ENCODE measurements around the gene UBA7. TPM values are rescaled to one million over a fixed set of nuclear protein-coding genes. Genes with fewer than 3 reads are reported as not detected.
"Not testable (repeated sequence)": the region's sequence is repeated elsewhere in the genome, so short reads cannot be mapped to it uniquely, and the experiment has no call there.

Gene UBA7
- total RNA-seq, 2 donors from 2014 or later = 89.5 to 105 TPM

- peaks cover 23 to 30% of the 10 kb centered on the region in 2 donors for H3K4me1 Mint-ChIP-seq (ENCODE audit: low read depth in 2 of 2)
- DNase-seq (ENCODE audit: low spot score) (no peak), ATAC-seq (peak; percentile 67 to 70)
Measured at GRCh38 chr3:49785565-49786356, 28.0 kb downstream of the UBA7 start.

GRCh38 chr3:49782277-49782676 is 31.5 kb downstream of the UBA7 start:
- DNase-seq (ENCODE audit: low spot score); H3K4me3 Mint-ChIP-seq; H3K27ac Mint-ChIP-seq; ATAC-seq; H3K36me3 Mint-ChIP-seq; H3K9me3 Mint-ChIP-seq; H3K27me3 Mint-ChIP-seq: not testable (repeated sequence)
- peaks cover 33 to 34% of the 10 kb centered on the region in 2 donors for H3K4me1 Mint-ChIP-seq (ENCODE audit: low read depth in 2 of 2)

More at GRCh38 chr3:49785565-49786356, 28.0 kb downstream of the UBA7 start:
- Mint-ChIP-seq H3K27me3 (peaks cover 5 to 7% of the 10 kb centered on the region in 2 donors), H3K4me3 (peak overlapping the region; percentile 95), H3K36me3 (no peaks in the 10 kb centered on the region), H3K9me3 (no peaks in the 10 kb centered on the region), H3K27ac (peak overlapping the region; percentile 71 to 93)

- H3K27ac Mint-ChIP-seq = no peak overlapping the region
- no peak for DNase-seq (ENCODE audit: low spot score)
Measured at GRCh38 chr3:49781415-49782199, 32.1 kb downstream of the UBA7 start.

GRCh38 chr3:49780975-49781365 is 32.8 kb downstream of the UBA7 start:
- ATAC-seq, H3K4me3 Mint-ChIP-seq: not testable (repeated sequence)

More at GRCh38 chr3:49781415-49782199, 32.1 kb downstream of the UBA7 start:
- no peaks in the 10 kb centered on the region for H3K27me3 Mint-ChIP-seq
- H3K4me1 Mint-ChIP-seq (ENCODE audit: low read depth in 2 of 2) = peaks cover 27 to 28% of the 10 kb centered on the region in 2 donors
- no peak for ATAC-seq
- no peaks in the 10 kb centered on the region for H3K36me3 Mint-ChIP-seq
- no peak overlapping the region for H3K4me3 Mint-ChIP-seq
- H3K9me3 Mint-ChIP-seq = no peaks in the 10 kb centered on the region

GRCh38 chr3:49780080-49780974 is 33.4 kb downstream of the UBA7 start:
- Mint-ChIP-seq H3K27ac (peak overlapping the region in 1 of 2 donors; percentile 27), H3K9me3 (no peaks in the 10 kb centered on the region), H3K36me3 (no peaks in the 10 kb centered on the region), H3K4me1 (ENCODE audit: low read depth in 2 of 2) (peaks cover 23% of the 10 kb centered on the region in 2 donors), H3K27me3 (no peaks in the 10 kb centered on the region), H3K4me3 (no peak overlapping the region)
- DNase-seq (ENCODE audit: low spot score) = no peak
- no peak for ATAC-seq

More at GRCh38 chr3:49780975-49781365, 32.8 kb downstream of the UBA7 start:
- H3K9me3 Mint-ChIP-seq; H3K27me3 Mint-ChIP-seq; DNase-seq (ENCODE audit: low spot score); H3K36me3 Mint-ChIP-seq: not testable (repeated sequence)
- peaks cover 26 to 27% of the 10 kb centered on the region in 2 donors for H3K4me1 Mint-ChIP-seq (ENCODE audit: low read depth in 2 of 2)
- peak overlapping the region in 1 of 2 donors; percentile 27 for H3K27ac Mint-ChIP-seq

- Mint-ChIP-seq H3K27me3 (no peaks in the 10 kb centered on the region), H3K27ac (peak overlapping the region in 1 of 2 donors; percentile 15), H3K4me1 (ENCODE audit: low read depth in 2 of 2) (peaks cover 17 to 23% of the 10 kb centered on the region in 2 donors), H3K4me3 (no peak overlapping the region), H3K9me3 (no peaks in the 10 kb centered on the region), H3K36me3 (no peaks in the 10 kb centered on the region)
- ATAC-seq = no peak
- no peak for DNase-seq (ENCODE audit: low spot score)
Measured at GRCh38 chr3:49779358-49780079, 34.2 kb downstream of the UBA7 start.

GRCh38 chr3:49776101-49776500 is 37.7 kb downstream of the UBA7 start:
- peaks cover 13 to 20% of the 10 kb centered on the region in 2 donors for H3K4me1 Mint-ChIP-seq (ENCODE audit: low read depth in 2 of 2)
- H3K27me3 Mint-ChIP-seq; DNase-seq (ENCODE audit: low spot score); H3K27ac Mint-ChIP-seq; H3K4me3 Mint-ChIP-seq; H3K9me3 Mint-ChIP-seq; H3K36me3 Mint-ChIP-seq; ATAC-seq: not testable (repeated sequence)

GRCh38 chr3:49775538-49775937 is 38.2 kb downstream of the UBA7 start:
- Mint-ChIP-seq H3K4me1 (ENCODE audit: low read depth in 2 of 2) (peaks cover 12 to 16% of the 10 kb centered on the region in 2 donors), H3K36me3 (no peaks in the 10 kb centered on the region), H3K4me3 (no peak overlapping the region), H3K27me3 (no peaks in the 10 kb centered on the region), H3K27ac (peak overlapping the region in 1 of 2 donors; percentile 21), H3K9me3 (no peaks in the 10 kb centered on the region)
- no peak for DNase-seq (ENCODE audit: low spot score)
- ATAC-seq = no peak

- H3K4me3 Mint-ChIP-seq = no peak overlapping the region
- H3K27me3 Mint-ChIP-seq = no peaks in the 10 kb centered on the region
- no peak overlapping the region for H3K27ac Mint-ChIP-seq
- H3K4me1 Mint-ChIP-seq (ENCODE audit: low read depth in 2 of 2) = peaks cover 0 to 11% of the 10 kb centered on the region in 2 donors
- no peaks in the 10 kb centered on the region for H3K36me3 Mint-ChIP-seq
- no peak for ATAC-seq
- no peak for DNase-seq (ENCODE audit: low spot score)
- H3K9me3 Mint-ChIP-seq = no peaks in the 10 kb centered on the region
Measured at GRCh38 chr3:49772703-49773102, 41.0 kb downstream of the UBA7 start.

- Mint-ChIP-seq H3K4me1 (ENCODE audit: low read depth in 2 of 2) (peaks cover 0 to 12% of the 10 kb centered on the region in 2 donors), H3K27ac (no peak overlapping the region), H3K27me3 (no peaks in the 10 kb centered on the region), H3K9me3 (no peaks in the 10 kb centered on the region), H3K36me3 (no peaks in the 10 kb centered on the region), H3K4me3 (no peak overlapping the region)
- no peak for ATAC-seq
- no peak for DNase-seq (ENCODE audit: low spot score)
Measured at GRCh38 chr3:49771340-49771938, 42.3 kb downstream of the UBA7 start.

GRCh38 chr3:49769926-49770325 is 43.8 kb downstream of the UBA7 start:
- H3K36me3 Mint-ChIP-seq = no peaks in the 10 kb centered on the region
- H3K27ac Mint-ChIP-seq = no peak overlapping the region
- no peaks in the 10 kb centered on the region for H3K27me3 Mint-ChIP-seq
- no peak for DNase-seq (ENCODE audit: low spot score)
- no peak for ATAC-seq
- peaks cover under 1 to 9% of the 10 kb centered on the region in 2 donors for H3K4me1 Mint-ChIP-seq (ENCODE audit: low read depth in 2 of 2)
- no peaks in the 10 kb centered on the region for H3K9me3 Mint-ChIP-seq
- no peak overlapping the region for H3K4me3 Mint-ChIP-seq

GRCh38 chr3:49769286-49769915 is 44.4 kb downstream of the UBA7 start:
- Mint-ChIP-seq H3K36me3 (no peaks in the 10 kb centered on the region), H3K9me3 (no peaks in the 10 kb centered on the region), H3K4me1 (ENCODE audit: low read depth in 2 of 2) (peaks cover 6 to 9% of the 10 kb centered on the region in 2 donors), H3K27me3 (no peaks in the 10 kb centered on the region), H3K4me3 (no peak overlapping the region), H3K27ac (no peak overlapping the region)
- DNase-seq (ENCODE audit: low spot score) = no peak
- no peak for ATAC-seq

Measured in natural killer cell treated with Interleukin-12 subunit alpha and Interleukin-12 subunit beta and Interleukin-15 and Interleukin-18, amount 100 ng/mL, for 72 hours (primary cell).